Measurements from ENCODE around the gene AKAP1.
A peak's percentile ranks its signal among the peaks of the same experiment; 100 is the strongest.

AKAP1 gene

DNA sequence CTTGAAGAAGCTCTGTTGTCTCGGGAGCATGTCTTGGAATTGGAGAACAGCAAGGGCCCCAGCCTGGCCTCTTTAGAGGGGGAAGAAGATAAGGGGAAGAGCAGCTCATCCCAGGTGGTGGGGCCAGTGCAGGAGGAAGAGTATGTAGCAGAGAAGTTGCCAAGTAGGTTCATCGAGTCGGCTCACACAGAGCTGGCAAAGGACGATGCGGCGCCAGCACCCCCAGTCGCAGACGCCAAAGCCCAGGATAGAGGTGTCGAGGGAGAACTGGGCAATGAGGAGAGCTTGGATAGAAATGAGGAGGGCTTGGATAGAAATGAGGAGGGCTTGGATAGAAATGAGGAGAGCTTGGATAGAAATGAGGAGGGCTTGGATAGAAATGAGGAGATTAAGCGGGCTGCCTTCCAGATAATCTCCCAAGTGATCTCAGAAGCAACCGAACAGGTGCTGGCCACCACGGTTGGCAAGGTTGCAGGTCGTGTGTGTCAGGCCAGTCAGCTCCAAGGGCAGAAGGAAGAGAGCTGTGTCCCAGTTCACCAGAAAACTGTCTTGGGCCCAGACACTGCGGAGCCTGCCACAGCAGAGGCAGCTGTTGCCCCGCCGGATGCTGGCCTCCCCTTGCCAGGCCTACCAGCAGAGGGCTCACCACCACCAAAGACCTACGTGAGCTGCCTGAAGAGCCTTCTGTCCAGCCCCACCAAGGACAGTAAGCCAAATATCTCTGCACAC, 21.2 kb downstream of the AKAP1 start:
- TF ChIP-seq ZFX (IDR thresholded peaks at IDR 0.05; ENCODE audit: borderline replicate concordance): no peak
- TF ChIP-seq, protein P1, sequence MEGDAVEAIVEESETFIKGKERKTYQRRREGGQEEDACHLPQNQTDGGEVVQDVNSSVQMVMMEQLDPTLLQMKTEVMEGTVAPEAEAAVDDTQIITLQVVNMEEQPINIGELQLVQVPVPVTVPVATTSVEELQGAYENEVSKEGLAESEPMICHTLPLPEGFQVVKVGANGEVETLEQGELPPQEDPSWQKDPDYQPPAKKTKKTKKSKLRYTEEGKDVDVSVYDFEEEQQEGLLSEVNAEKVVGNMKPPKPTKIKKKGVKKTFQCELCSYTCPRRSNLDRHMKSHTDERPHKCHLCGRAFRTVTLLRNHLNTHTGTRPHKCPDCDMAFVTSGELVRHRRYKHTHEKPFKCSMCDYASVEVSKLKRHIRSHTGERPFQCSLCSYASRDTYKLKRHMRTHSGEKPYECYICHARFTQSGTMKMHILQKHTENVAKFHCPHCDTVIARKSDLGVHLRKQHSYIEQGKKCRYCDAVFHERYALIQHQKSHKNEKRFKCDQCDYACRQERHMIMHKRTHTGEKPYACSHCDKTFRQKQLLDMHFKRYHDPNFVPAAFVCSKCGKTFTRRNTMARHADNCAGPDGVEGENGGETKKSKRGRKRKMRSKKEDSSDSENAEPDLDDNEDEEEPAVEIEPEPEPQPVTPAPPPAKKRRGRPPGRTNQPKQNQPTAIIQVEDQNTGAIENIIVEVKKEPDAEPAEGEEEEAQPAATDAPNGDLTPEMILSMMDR (IDR thresholded peaks at IDR 0.05): peak; percentile 60
- peak overlapping the region; percentile 65 for H3K27ac ChIP-seq

DNA sequence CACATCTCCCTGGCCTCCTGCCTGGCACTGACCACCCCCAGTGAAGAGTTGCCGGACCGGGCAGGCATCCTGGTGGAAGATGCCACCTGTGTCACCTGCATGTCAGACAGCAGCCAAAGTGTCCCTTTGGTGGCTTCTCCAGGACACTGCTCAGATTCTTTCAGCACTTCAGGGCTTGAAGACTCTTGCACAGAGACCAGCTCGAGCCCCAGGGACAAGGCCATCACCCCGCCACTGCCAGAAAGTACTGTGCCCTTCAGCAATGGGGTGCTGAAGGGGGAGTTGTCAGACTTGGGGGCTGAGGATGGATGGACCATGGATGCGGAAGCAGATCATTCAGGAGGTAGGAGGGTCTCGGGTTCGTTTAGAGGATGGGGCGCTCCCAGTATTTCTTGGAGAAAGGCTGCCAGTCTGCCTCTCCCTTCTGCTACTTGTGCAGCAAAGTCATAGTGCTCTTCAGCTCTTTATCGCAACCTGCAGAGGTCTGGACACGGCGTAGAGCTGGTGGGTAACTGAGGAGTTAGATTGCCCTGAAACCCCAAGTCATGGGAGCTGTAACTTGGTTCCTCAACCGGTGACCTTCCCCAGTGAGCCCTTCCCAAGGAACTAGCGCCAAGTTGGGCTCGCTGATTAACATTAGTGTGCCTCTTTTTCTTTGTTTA, 21.9 kb downstream of the AKAP1 start:
- peak overlapping the region; percentile 65 for H3K27ac ChIP-seq
- TF ChIP-seq, protein P1 (IDR thresholded peaks at IDR 0.05): peak; percentile 28; the same call in 1 of the 2 replicates
- TF ChIP-seq ZFX (IDR thresholded peaks at IDR 0.05; ENCODE audit: borderline replicate concordance): no peak

DNA sequence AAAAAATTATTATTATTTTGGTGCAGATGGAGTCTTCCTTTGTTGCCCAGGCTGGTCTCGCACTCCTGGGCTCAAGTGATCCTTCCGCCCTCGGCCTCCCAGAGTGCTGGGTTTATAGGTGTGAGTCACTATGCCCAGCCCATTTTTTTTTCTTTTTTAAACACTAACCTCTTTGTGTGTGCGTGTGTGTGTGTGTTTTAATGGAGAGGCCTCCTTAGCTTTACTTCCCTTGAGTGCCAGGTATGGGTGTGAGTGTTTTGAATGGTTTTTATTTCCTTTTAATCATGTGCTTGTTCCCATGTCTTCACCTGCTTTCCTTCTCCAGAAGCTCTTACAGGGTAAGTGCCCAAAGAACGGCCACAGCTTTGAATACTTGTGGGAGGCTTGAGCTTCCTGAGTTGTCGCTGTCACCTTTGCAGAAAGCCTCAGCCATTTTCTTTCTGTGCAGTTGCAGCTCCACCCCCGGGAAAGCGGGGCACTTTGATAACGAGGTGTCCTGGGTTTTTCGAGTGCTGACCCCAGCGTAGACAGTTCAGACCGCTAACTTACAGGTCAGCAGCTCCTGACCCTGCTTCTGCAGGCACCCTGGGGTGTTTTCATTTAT, 22.6 kb downstream of the AKAP1 start:
- peak overlapping the region; percentile 65 for H3K27ac ChIP-seq
- TF ChIP-seq, protein P1 (IDR thresholded peaks at IDR 0.05): no peak
- no peak for TF ChIP-seq ZFX (IDR thresholded peaks at IDR 0.05; ENCODE audit: borderline replicate concordance)

DNA sequence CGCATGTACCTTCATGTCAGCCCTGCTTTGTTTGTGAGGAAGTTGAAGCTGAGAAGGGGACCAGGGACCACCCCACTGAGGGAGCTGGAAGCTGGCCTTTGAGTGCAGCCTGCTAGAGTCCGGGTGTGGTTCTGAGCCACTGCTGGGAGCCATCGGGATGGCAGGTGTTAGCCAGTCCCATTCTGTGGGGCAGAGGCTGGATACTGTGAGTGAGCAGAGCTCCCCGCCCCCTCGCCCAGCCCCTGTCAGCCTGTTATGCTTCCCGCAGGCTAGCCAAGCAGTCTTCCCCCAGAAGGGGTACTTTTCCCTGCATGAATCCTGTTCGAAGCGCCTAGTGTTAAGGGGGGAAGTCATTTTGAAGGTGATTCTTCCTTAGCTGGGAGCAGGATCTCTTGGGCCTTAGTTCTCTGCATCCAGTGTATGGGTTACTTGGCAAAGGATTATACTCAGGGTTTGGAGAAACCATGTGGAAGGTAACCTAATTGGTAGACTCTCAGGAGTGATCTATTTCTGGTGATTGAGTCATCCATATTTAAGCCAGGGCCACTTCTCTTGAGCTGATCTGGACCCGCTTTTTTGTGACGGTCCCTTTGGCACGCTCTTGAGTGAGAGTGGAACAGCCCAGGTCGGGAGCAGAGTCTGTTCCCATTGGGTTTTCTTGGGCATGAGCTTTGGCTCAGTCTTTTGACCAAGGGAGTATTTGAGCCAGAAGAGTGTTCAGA, 23.8 kb downstream of the AKAP1 start:
- peak overlapping the region; percentile 65; the same call in 1 of the 2 replicates for H3K27ac ChIP-seq
- TF ChIP-seq ZFX (IDR thresholded peaks at IDR 0.05; ENCODE audit: borderline replicate concordance): no peak
- TF ChIP-seq, protein P1 (IDR thresholded peaks at IDR 0.05): no peak

DNA sequence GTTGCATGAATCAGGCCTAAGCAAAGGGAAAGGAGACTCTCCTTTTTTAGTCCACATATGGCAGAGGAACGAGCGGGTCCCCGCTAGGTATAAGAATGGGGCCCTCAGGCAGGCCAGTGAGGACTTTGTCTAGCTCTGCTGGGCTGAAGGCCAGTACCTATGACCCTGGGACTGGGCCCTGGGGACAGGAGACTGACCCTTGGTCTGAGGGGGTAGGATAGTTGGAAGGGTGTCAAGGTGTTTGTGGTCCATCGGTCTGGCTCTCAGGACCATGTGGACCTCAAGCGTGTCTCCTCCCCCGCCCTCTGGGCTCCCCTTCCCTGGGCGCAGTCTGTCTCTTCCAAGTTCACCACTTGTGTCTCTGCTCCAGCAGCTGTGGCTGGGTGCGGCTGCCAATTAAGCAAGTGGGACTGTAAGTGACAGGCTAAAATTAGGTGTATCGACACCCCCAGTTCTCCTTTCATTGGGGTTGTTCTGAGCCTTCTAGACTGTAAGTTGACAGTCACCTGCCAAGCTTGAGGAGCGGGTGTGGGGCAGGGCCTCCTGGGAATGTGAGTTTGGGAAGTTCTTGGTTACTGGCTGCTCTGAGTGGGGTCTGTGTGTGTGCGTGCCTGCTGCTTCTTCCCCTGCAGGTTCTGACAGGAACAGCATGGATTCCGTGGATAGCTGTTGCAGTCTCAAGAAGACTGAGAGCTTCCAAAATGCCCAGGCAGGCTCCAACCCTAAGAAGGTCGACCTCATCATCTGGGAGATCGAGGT, 24.5 kb downstream of the AKAP1 start:
- H3K27ac ChIP-seq: no peak overlapping the region
- TF ChIP-seq, protein P1 (IDR thresholded peaks at IDR 0.05): no peak
- no peak for TF ChIP-seq ZFX (IDR thresholded peaks at IDR 0.05; ENCODE audit: borderline replicate concordance)

DNA sequence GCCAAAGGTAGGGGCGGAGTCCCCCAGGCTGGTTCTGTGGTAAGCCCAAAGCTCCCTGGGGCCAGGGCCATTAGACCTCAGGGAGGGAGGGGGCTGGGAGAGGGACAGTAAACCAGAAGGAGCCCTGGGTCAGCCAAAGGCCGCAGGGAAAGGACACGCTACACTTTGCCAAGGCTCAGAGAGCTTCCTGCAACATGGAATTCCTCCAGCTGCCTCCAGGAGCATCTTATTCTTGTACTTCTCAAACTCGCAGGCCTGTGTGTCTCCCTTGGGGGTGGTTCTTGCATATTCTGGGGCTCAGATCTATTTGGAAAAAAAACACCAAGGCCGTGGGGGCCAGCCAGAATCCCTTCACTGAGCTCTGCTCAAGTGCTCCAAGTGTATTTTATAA, 25.1 kb downstream of the AKAP1 start:
- no peak for TF ChIP-seq ZFX (IDR thresholded peaks at IDR 0.05; ENCODE audit: borderline replicate concordance)
- TF ChIP-seq, protein P1 (IDR thresholded peaks at IDR 0.05): no peak
- no peak overlapping the region for H3K27ac ChIP-seq
